GM23248 (cell line): ENCODE results near the gene CAMTA1.

Experiments
- EZH2 ChIP-seq: fragments of 200-600 bp; sonication (generic); IDR thresholded peaks from 2 replicates; pipeline ENCODE4 v1.6.1; 2018; ENCODE audit warnings: antibody characterized with exemption, mild to moderate bottlenecking; ENCODE audit not compliant: insufficient read depth, poor library complexity, severe bottlenecking
- EZH2phosphoT487 ChIP-seq: fragments of 200-600 bp; sonication (generic); IDR thresholded peaks from 2 replicates; pipeline ENCODE4 v1.6.1; 2018; ENCODE audit warnings: antibody characterized with exemption, moderate library complexity, mild to moderate bottlenecking, low read depth; ENCODE audit not compliant: insufficient read depth

- TF ChIP-seq EZH2: no peak
- TF ChIP-seq EZH2phosphoT487: no peak
These were observed 917.1 kb downstream of the CAMTA1 start for GRCh38 chr1:7702365-7702764.
